ENCODE data around the gene SLBP.

The SLBP gene

DNA sequence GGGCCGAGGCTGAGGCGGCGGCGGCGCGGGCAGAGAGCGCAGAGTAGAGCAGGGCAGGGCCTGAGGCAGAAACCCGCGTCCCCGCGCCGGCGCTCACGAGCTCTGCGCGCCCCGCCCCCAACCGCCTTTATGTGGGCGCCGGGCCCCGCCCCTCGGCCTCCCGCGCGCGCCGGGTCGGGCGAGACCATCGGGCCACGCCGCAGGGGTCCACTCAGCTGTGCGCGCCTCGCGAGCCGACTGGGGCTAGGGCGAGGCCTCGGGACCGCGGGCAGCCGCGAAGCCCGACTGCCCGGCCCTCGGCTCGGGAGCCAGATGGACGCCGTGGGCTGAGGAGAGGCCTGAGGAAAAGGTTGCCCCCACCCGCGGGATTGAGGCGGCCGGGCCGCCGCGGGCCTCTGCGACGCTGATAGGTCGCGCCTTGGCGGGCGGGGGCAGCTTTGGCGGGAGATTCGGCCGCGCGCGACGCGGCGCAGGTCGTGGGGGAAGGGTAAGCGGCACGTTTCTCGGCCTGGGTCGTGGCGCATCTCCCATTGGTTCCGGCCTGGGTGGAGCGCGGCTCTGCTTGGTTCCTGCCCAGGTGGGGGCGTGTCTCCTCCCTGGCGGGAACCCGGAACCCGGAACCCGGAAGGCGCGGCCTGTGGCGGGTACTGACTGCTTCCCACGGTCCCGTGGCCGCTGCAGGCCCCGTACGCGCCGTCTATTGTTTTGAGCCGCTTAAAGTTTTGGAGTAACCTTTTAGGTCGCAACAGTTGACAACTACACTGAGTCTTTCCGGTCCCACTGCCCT, at the start of gene SLBP:
SLBP (minus strand) TSS at position 104 of the 787 bp plus-strand sequence. CDS start 131 bp downstream, outside the sequence.
- peak; percentile 75 to 77 for DNase-seq (ENCODE audit: low read depth in 2 of 2)

DNA sequence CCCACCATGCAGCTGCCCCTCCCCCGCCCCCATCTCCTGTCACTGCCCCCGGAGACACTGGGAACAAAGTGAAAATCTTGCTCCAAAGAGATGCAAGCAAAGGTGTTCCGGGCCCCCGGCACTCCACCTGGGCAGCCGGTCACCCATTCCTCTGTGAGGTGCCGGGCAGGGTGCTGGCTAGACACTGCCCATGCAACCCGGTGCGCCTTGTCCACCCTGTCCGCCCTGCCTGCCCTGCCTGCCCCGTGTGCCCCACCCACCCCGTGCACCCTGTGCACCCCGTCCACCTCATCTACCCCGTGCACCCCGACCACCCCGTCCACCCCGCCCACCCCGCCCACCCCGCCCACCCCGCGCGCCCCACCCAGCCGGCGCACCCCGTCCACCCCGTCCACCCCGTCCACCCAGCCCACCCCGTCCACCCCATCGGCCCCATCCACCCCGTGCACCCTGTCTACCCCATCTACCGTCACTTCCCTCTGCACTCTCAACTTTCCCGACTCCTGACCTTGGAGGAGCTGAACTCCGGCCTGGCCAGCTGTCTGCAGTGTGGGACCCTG, 49.1 kb upstream of the SLBP start:
- no peak for DNase-seq (ENCODE audit: low read depth in 2 of 2)

DNA sequence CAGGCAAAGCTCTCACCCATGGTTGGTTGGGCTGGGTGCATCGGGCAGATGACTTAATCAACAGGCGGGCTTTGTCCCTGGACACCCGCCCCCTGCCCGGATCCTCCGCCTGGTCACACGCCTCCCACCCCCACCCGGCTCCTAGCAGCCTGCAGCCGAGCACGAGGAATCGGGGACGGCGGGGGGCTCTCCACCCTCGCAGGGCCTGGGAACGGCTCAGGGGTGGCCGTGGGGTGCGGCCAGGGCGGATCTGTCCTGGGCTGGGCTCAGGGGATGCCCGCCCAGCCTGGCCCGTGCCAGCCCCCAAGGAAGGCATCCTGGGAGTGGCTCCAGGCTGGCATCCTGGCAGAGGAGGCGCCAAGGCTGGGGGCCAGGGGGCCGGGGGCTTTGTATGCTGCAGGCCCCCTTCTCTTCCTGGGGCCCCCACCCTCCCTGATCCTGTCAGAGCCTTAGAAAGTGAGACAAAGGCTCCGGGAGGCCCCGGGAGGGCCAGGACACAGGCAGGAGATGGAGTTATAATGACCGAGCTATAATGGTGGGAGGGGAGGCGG, 48.5 kb upstream of the SLBP start:
- no peak for DNase-seq (ENCODE audit: low read depth in 2 of 2)

GRCh38 chr4:1759818-1760223, 47.7 kb upstream of the SLBP start:
- no peak for DNase-seq (ENCODE audit: low read depth in 2 of 2)

- no peak for DNase-seq (ENCODE audit: low read depth in 2 of 2)
Observed at GRCh38 chr4:1759170-1759817, 47.2 kb upstream of the SLBP start.

DNA sequence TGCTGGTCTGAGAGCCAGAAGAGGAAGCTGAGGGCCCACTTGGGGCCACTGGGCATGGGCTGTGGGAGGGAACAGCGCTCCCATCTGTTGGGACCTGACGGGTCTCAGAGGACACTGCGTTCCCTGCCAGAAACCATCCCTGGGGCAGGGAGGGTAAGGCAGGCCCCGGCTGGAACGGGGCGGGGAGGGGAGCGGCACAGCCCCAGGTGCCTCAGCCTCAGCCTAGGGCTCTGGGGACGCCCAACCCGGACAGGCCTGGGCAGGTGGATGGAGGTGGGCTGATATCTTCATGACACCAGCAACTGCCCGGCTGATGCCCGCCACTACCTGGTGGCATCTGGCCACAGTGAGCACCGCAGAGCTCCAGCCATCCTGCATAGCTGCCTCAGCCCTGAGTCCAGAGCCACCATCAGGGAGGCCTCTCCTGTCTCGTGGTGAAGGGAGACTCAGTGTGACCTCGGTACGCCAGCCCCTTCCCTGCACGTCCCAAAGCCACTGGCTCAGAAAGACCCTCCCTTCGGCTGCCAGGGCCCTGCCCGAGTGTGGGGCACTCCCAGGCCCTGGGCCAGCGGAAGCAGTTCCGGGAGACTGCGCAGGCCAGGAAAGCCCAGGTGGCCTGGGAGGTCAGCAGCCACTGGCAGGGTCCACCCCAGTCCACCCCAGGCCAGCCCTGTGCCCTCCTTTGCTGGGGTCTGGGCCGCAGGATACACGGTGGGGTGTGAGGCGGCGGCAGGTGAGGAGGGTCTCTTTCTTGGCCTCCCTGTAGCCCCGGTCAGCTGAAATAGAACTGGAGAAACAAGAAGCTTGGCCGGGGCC, 46.4 kb upstream of the SLBP start:
- no peak for DNase-seq (ENCODE audit: low read depth in 2 of 2)

DNA sequence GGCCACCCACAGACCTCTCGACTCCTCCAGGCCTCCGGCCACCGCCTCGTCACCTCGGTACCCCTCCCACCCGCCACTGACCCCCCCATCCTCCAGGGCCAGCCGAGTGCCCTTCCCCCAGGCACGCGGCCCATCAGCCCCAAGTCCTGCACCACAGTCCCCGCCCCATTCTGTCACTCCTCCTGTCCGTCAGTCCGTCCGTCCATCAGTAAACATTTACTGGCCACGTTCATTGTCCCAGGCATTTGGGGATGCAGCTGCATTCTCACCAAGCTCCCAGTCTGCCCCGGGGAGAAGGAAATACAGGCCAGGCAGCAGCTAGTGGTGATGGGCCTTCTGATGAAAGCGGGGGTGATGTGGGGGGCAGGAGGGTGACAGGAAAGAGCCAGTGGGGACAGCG, 45.7 kb upstream of the SLBP start:
- no peak for DNase-seq (ENCODE audit: low read depth in 2 of 2)

GRCh38 chr4:1756893-1757779, 45.0 kb upstream of the SLBP start:
- DNase-seq (ENCODE audit: low read depth in 2 of 2) = no peak

- no peak for DNase-seq (ENCODE audit: low read depth in 2 of 2)
Observed at GRCh38 chr4:1756079-1756478, 44.0 kb upstream of the SLBP start.

GRCh38 chr4:1755297-1755696, 43.2 kb upstream of the SLBP start:
- no peak for DNase-seq (ENCODE audit: low read depth in 2 of 2)

- no peak for DNase-seq (ENCODE audit: low read depth in 2 of 2)
Observed at GRCh38 chr4:1754336-1754735, 42.2 kb upstream of the SLBP start.

DNA sequence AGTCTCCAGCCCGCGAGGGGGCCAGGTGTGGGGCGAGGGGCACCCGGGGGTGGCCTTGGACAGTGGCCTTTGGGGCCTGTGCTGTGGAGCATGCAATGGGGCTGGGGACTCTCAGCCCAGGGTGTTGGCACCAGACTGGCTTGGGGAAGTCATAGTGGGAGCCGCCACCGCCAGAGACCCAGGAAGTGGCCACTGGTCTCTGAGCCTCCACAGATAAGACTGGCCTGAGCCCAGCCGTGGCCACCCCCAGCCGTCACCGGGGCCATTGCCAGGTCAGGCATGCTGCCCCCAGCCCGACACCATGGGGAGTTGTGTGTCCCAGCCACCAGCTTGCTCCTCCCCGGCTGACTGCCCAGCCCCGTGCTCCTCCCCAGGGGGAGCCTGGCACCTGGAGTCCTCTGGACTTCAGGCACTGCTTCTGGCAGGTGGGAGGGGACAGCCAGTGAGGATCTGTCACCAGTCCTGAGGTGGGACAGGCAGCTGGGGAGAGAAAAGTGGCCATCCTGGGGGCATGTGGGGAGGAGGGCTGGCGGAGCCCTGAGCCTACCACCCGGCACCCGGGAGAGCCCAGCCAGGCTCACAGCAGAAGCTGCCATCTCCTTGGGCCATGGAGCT, 41.7 kb upstream of the SLBP start:
- no peak for DNase-seq (ENCODE audit: low read depth in 2 of 2)

DNA sequence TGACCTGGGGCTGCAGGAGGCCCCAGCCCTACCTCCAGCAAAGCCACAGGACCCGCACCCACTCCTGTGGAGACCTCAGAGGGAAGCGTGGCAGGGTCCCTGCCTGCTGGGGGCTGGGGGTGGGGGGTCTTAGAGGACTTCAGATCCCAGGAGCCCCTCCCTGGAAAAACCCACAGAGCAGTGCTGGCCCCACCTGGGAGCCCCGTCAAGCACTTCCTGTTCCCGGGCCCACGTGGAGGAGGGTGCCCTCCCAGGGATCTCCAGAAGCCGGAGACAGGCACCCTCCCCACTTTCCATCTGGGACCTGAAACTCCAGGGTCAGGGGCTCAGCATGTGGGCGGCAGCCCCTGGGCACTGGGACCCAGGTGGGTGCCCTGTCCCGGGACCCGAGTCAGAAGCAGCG, 41.2 kb upstream of the SLBP start:
- no peak for DNase-seq (ENCODE audit: low read depth in 2 of 2)

- no peak for DNase-seq (ENCODE audit: low read depth in 2 of 2)
Observed at GRCh38 chr4:1752284-1753041, 40.3 kb upstream of the SLBP start.

GRCh38 chr4:1751919-1752283, 39.8 kb upstream of the SLBP start:
- DNase-seq (ENCODE audit: low read depth in 2 of 2) = no peak

DNA sequence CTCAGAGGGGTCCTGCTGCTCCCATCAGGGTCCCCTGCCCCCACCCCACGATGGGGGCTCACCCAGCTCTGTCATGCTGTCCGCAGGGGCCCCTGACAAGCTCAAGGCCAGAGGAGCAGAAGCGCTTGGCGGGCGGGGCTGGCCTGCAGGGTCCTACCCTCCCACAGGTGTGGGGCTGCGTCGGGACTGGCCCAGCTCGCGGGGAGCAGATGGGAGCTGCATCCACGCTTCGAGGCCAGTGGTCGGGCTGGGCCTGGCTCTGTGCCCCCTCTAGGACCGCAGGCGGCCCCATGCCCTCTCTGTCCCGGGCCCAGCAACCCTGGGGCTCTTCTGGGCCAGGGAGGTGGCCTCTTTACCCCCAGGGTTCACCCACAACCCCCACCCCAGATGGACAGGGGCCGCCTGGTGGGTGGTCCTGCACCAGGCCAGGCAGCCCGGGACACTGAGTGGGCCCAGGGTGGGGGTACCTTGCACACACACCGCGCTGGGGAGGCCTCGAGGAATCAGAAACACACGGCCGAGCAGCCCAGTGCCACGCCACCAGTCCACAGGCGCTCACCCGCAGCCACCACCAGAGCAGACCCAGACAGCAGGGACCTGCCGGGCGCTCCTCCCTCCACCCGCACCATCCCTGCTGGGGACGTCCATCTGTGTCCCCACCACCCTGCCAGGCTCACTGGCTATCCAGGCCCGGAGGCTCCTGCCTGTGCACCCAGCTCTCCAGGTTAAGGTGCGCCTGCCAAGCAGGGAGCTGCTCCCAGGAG, 39.2 kb upstream of the SLBP start:
- no peak for DNase-seq (ENCODE audit: low read depth in 2 of 2)

GRCh38 chr4:1750381-1751154, 38.4 kb upstream of the SLBP start:
- no peak for DNase-seq (ENCODE audit: low read depth in 2 of 2)

- no peak for DNase-seq (ENCODE audit: low read depth in 2 of 2)
Observed at GRCh38 chr4:1749826-1750225, 37.7 kb upstream of the SLBP start.

Measured in fibroblast of skin of left quadriceps (primary cell).